HG03565 (cell line): Measurements from ENCODE around the gene DHRS7.
"Not testable (repeated sequence)": the region's sequence is repeated elsewhere in the genome, so short reads cannot be mapped to it uniquely, and the experiment has no call there.

Source experiments
- ATAC-seq: cut with Tn5 transposase; IDR thresholded peaks from one replicate; pipeline ENCODE4 v1.9.1; 2021; ENCODE audit warnings: mild to moderate bottlenecking, moderate library complexity; ENCODE audit not compliant: unreplicated experiment

Gene DHRS7

DNA sequence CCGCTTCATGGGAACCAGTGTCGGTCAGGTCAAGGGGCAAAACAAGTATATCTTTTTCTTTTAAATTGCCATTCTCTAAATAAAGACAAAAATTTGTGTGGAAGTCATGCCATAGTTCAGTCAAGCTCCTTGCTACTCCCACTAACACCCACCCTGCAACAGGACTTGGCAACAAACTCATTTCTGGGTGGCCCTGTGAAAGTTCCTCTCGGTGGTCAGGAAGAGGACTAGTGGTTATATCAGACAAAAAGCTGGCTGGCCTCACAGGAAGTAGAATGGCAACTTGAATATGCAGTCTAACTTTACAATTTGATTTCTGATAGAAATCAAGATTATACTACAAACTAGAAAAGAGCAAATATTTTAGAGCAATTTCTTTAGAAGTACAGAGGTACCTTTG lies 11.2 kb downstream of the DHRS7 start:
- no peak for ATAC-seq

DNA sequence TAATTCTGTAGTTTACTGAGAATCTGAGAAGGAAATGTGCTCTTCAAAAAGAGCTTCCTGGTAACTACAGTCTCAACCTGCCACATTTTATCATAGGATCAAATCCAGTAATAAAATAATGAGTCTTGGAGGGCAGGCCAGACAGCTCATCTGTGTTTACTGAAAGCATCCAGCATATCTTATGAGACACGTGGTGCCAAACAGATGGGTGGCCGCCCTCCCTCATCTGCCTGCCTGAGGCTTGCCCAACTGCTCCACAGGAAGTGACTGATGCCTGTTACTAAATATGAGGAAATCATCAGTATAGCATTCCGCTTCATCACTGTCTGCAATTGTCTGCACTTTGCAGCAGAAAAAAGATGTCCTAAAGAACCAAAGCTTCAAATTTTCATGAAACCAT lies 13.5 kb downstream of the DHRS7 start:
- ATAC-seq = peak; percentile 75

DNA sequence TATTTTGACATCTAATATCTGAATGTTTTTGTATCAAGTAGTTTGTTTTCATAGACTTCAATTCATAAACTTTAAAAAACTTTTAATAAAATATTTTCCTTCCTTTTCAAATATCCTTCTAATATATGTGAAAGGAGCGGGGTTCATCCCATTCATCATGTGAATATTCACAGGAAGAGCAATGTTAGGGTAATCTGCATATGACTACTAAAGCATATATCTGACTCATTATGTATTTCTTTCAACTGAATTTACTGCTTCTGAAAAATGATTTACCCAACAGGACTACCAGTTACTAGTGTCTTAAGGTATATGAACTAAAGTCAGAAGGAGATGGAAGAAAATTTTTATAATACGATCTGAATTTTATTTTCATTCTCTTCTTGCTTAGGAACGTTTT lies 30.5 kb downstream of the DHRS7 start:
- no peak for ATAC-seq

DNA sequence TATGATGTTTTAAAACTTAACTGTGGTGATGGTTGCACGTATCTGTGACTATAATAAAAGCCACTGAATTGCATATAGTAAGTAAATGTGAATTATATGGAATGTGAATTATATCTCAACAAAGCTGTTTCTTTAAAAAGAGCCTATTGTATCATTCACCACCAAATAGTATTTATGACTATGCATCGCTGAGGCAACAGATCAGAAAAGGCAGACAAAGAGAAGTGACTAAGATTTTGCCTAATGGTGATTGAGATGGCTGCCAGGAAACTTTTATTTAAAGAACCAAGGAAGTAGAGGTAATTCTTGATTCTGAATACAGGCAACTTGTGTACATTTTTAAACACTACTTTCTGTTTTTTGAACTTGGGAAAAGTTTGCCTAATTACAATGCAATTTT lies 31.7 kb downstream of the DHRS7 start:
- no peak for ATAC-seq

DNA sequence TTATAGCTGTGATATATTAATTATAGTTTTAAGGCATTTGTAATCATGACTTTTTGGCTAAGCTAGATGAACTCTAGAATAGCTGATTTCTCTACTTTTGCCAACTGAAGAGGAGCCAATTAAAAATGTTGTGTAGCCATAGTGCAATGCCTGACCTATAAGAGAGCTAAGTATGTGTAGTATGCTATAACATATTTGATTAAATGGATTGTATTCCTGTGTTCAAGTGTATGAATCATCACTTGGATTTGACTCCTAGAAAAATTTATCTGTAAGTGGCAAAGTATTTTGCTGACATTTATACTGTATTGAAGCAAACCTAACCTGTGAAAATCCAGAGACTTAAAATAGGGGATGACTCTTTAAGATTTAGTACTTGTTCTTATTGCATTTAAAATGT lies 39.3 kb downstream of the DHRS7 start:
- ATAC-seq = no peak

DNA sequence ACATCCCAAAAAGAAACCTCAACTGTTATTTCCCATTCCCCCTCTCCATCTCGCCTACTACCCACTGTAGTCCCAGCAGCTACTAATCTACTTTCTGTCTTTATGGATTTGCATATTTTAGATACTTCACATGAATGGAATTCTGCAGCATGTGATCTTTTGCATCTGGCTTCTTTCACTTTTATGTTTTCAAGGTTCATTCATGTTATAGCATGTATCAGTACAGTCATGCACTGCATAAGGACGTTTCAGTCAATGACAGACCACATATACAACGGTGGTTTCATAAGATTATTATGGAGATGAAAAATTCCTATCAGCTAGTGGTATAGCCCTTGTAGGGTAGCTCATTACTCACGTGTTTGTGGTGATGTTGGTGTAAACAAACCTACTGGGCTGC lies 49.0 kb downstream of the DHRS7 start:
- no peak for ATAC-seq

DNA sequence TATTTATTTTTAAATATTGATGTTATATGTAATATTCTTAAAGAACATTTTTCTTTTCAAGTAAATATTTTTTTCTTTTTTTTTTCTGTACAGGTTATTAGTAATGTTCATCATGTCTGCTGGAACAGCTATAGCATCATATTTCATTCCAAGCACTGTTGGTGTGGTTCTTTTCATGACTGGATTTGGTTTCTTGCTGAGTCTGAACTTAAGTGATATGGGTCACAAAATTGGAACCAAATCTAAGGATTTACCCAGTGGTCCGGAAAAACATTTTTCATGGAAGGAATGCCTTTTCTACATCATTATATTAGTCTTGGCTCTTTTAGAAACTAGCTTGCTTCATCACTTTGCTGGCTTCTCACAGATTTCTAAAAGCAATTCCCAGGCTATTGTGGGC lies 50.3 kb downstream of the DHRS7 start:
- no peak for ATAC-seq

DNA sequence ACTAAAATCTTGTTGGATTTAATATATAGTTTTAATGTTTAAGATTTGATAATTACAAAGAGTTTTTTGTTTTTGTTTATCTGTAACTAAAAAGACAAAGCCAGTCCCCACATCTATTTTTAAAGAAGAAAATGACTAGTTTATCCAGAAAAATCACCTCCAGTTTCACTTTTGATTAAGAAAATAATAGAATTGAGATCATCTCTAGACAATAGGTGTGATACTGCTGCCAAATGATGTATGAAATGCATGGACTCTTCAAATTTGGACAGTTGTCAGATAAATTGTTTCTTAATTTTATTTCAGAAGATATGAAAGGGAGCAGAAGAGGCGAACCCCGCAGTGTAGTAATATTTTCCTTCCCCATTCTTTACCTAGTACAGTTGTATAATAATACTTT lies 53.5 kb downstream of the DHRS7 start:
- ATAC-seq = no peak

DNA sequence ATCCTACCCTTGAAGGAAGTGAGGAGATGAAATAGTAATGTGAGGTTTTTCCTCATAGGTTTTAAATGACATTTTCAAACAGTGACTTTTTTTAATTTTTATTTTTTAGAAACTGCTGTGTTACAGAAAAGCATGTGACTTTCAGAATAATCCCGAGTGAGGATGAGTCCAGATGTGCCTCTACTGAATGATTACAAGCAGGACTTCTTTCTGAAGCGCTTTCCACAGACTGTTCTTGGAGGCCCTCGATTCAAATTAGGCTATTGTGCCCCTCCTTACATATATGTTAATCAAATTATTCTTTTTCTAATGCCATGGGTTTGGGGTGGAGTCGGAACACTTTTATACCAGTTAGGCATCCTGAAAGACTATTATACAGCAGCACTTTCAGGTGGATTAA lies 57.7 kb downstream of the DHRS7 start:
- no peak for ATAC-seq

DNA sequence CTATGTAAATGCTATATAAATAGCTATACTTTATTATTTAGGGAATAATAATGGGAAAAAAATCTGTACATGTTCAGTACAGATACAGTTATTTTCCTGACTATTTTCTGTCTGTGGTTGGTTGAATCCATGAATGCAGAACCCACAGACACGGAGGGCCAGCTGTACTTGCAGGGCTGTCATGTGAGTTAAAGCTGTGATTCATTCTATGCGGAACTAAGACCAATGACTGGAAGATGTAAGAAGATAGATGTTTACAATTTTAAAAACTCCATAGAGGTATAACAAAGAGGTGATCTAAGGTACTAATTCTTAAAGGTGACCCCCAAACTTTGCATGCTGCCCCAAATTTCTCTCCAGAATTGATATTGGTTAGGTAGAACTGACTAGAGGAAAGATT lies 58.9 kb downstream of the DHRS7 start:
- ATAC-seq = no peak

DNA sequence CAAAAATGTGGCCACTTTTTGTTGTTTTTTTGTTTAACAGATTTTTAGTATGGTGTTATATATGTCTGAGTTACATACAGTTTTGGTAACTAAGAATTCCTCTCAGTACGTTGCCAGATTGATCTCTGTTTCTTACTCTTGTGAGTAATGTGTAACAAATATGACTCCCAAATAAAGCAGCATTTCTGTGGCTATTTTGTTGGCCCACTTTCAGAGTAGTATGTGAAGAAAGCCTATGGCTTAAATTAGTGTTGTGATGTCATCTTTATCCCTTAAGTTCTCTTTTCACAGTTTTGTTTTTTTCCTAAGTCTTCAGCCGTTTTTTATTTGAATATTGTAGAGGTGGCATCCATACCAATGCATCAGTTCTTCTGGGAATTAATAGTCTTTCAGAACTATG lies 62.8 kb downstream of the DHRS7 start:
- ATAC-seq = no peak

DNA sequence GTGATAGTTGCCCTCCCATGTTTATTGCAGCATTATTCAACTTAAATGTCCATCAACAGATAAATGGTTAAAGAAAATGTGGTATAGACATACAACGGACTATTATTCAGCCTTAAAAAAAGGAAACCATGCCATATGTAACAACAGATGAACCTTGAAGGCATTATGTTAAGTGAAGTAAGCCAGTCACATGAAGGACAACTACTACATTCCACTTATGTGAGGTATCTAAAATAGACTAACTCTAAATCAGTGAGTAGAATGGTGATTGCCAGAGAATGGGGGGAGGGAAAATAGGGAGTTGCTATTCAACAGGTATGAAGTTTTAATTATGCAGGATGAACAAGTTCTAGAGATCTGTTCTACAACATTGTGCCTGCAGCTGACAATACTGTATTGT lies 63.4 kb downstream of the DHRS7 start:
- no peak for ATAC-seq

DNA sequence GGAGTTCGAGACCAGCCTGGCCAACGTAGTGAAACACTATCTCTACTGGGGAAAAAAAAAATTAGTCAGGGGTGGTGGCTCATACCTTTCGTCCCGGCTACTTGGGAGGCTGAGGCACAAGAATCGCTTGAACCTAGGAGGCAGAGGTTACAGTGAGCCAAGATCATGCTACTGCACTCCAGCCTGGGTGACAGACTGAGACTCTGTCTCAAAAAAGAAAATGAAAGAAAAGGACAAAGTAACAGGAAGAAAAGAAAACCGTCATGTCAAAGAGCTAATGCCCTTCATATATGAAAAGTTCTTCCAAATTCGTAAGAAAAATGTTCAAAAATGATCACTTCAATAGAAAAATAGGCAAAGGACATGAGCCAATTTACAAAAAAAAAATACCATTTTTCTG lies 65.3 kb downstream of the DHRS7 start:
- ATAC-seq = not testable (repeated sequence)

DNA sequence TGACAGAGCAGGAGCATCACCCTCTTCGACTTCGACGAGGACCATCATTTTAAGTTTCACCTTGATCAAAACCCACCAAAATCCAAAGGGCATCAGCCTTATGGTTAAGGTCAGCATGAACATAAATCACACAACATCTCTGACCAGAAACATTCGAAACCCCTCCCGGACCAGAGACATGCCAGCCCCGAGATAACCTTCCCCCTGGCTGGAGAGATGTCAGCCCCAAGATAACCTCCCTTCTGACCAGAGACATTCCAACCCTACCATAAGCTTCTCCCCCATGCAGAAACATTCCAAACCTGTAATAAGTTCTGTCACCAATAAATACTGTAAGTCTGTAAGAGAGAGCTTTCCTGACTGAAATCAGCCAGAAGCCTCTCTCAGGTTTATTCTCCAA lies 67.2 kb downstream of the DHRS7 start:
- no peak for ATAC-seq

DNA sequence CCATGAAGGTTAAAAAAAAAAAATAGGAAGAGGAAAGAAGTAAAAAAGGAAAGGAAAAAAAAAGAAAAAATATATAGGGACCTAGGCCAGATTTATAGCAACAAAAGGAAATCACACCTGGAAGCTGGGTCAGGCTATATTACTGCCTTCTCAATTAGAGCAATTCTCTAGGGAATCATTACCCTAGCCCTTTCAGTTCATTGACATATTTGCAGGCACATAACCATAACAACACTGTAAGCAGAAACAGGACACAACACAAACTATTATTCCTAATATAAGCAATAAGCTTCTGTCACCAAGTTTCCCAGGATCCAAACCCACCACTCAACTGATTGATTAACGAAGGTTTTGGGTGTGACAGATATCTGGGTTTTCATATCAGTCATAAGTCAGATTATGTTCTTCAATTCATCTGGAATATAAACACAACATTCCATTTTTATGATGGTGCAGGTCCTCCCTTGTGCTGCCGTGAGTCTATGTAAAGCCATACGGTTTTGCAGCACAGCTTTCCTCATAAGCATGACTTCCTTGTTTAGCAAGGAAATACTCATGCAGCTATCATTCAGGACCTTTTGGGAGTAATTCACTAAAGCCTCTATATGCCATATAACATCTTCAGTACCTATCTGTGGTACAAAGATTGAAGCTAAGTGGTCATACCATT lies 69.3 kb downstream of the DHRS7 start:
- ATAC-seq = no peak

DNA sequence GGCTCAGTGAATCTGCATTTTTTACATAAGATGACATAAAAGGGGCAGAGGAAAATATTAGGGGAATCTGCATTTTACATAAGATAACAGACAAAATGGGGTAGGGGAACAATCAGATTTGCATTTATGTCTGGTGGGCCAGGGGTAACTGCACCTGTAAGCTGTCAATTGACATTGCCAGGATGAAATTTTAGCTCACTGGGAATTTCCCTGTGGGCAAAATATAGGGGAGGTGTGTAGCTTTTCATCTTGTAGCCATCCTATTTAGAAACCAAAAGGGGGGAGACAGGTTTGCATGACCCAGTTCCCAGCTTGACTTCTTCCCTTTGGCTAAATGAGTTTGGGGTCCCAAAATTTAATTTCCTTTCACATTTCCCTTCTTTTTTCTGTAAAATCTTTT lies 70.0 kb downstream of the DHRS7 start:
- ATAC-seq = no peak

DNA sequence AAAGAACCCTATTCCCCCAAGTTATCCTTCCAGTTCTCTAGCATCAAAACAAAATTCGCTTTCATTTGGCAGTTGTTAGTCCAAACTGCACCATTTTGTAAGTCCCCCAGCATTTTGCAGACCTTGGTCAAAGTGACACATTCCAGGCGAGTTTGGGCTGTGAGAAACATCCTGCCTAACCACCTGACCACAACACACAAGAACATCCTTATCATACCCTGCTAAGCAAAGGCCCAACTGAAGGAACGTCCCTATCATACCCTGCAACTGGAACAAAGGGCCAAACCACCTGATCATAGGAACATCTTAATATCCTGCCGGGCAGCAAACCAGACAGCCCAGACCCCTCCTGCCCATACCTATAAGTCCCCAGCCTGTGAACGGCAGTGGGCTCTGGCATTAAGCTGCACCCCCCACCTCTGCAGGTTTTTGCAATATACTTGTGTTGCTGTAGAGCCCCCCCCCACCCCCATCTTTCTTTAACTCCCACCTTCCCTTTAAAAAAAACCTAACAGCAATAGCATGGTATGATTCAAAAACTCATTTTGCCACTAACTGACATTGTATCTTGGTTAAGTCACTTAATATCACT lies 70.8 kb downstream of the DHRS7 start:
- ATAC-seq = no peak
